Astrocyte (in vitro differentiated cells and primary cell): Measurements from ENCODE around the gene GBX1. TPM values are rescaled to one million over a fixed set of nuclear protein-coding genes. Genes with fewer than 3 reads are reported as not detected.
A peak's percentile ranks its signal among the peaks of the same experiment; 100 is the strongest.

Experiments
- DNase-seq: peaks from one replicate; pipeline ENCODE4 v3.0.0-alpha.2; 2010; ENCODE audit warnings: low read depth
- FAIRE-seq: peaks from 2 replicates; lab custom pipeline; 2011; peaks lifted over from hg19 to GRCh38; lab: Jason Lieb, UNC
- H2AFZ ChIP-seq: 2 replicates; pipeline ENCODE4 v1.6.0; 2012; ENCODE audit warnings: low read depth, low read length, inconsistent platforms
- H3K27ac ChIP-seq: 2 replicates; pipeline ENCODE4 v1.5.1; 2011; ENCODE audit warnings: low read depth, low read length, inconsistent platforms
- H3K27me3 ChIP-seq: 2 replicates; pipeline ENCODE4 v1.6.0; 2011; ENCODE audit warnings: low read length, inconsistent platforms; ENCODE audit not compliant: insufficient read depth
- H3K36me3 ChIP-seq: 2 replicates; pipeline ENCODE4 v1.5.1; 2011; ENCODE audit warnings: low read length, inconsistent platforms; ENCODE audit not compliant: insufficient read depth
- H3K4me1 ChIP-seq: 2 replicates; pipeline ENCODE4 v1.5.1; 2011; ENCODE audit warnings: low read length, inconsistent platforms; ENCODE audit not compliant: insufficient read depth
- H3K4me2 ChIP-seq: 2 replicates; pipeline ENCODE4 v1.6.0; 2012; ENCODE audit warnings: low read length, inconsistent platforms
- H3K4me3 ChIP-seq: 2 replicates; pipeline ENCODE4 v1.5.1; 2011; ENCODE audit warnings: low read depth, mild to moderate bottlenecking, low read length, inconsistent platforms; ENCODE audit not compliant: insufficient read depth
- H3K79me2 ChIP-seq: 2 replicates; pipeline ENCODE4 v1.6.0; 2012; ENCODE audit warnings: mild to moderate bottlenecking, low read length, inconsistent platforms; ENCODE audit not compliant: insufficient read depth
- H3K9ac ChIP-seq: 2 replicates; pipeline ENCODE4 v1.6.0; 2012; ENCODE audit warnings: mild to moderate bottlenecking, low read length, inconsistent platforms
- H3K9me3 ChIP-seq: 2 replicates; pipeline ENCODE4 v1.5.1; 2012; ENCODE audit warnings: low read depth, mild to moderate bottlenecking, low read length, inconsistent platforms; ENCODE audit not compliant: insufficient read depth
- H4K20me1 ChIP-seq: 2 replicates; pipeline ENCODE4 v1.6.0; 2012; ENCODE audit warnings: low read length, inconsistent platforms; ENCODE audit not compliant: insufficient read depth
- H3K27ac Mint-ChIP-seq: one replicate; pipeline ENCODE4 v1.8.0; 2021; ENCODE audit warnings: mild to moderate bottlenecking, mixed read lengths; ENCODE audit not compliant: unreplicated experiment
- H3K27me3 Mint-ChIP-seq: one replicate; pipeline ENCODE4 v1.8.0; 2021; ENCODE audit warnings: low read depth, mixed read lengths; ENCODE audit not compliant: unreplicated experiment
- H3K36me3 Mint-ChIP-seq: one replicate; pipeline ENCODE4 v1.8.0; 2021; ENCODE audit warnings: low read depth, mixed read lengths; ENCODE audit not compliant: unreplicated experiment
- H3K4me1 Mint-ChIP-seq: one replicate; pipeline ENCODE4 v1.8.0; 2021; ENCODE audit warnings: low read depth, mixed read lengths; ENCODE audit not compliant: unreplicated experiment
- H3K4me3 Mint-ChIP-seq: one replicate; pipeline ENCODE4 v1.8.0; 2021; ENCODE audit warnings: mild to moderate bottlenecking, moderate library complexity, mixed read lengths; ENCODE audit not compliant: unreplicated experiment
- H3K9me3 Mint-ChIP-seq: one replicate; pipeline ENCODE4 v1.8.0; 2021; ENCODE audit warnings: mild to moderate bottlenecking, mixed read lengths; ENCODE audit not compliant: unreplicated experiment
- EZH2 ChIP-seq: IDR thresholded peaks from 2 replicates; pipeline ENCODE4 v1.6.1; 2012; ENCODE audit warnings: mild to moderate bottlenecking, low read length, inconsistent platforms; ENCODE audit not compliant: insufficient read depth
- total RNA-seq: library from RNA; stranded (reverse); gene quantifications from 2 replicates; pipeline ENCODE4 v1.2.1, GENCODE V29; 2021
- TF ChIP-seq, protein P1 (sequence below): IDR thresholded peaks from 2 replicates; pipeline ENCODE4 v1.5.1; 2011; ENCODE audit warnings: low read depth, mild to moderate bottlenecking, inconsistent platforms, low read length, moderate library complexity; ENCODE audit not compliant: insufficient read depth

Gene GBX1
- total RNA-seq, 1 donor from 2014 or later, result not detected

DNA sequence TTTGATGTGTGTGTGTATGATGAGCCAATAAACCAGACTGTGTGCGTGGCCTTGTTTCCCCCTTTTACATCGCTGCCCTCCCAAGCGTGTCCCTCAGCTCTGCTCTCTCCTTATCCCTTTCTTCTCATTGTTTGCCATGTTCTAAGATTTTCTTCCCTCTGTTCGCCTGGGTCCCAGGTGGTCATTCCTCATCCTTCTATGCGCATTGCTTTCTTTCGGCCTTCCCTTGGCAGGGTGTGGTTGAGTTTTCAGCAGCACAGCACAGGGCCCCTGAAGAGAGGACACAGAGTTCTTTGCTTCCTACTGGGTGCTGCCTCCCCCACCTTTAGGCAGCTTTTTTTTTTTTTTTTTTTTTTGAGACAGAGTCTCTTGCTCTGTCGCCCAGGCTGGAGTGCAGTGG lies 23.1 kb downstream of the GBX1 start:
- Mint-ChIP-seq H3K4me3 (no peak overlapping the region), H3K9me3 (no peaks in the 10 kb centered on the region), H3K27ac (no peak overlapping the region), H3K36me3 (peaks cover 24% of the 10 kb centered on the region), H3K4me1 (no peaks in the 10 kb centered on the region), H3K27me3 (peaks cover 12% of the 10 kb centered on the region)
- DNase-seq (no peak), FAIRE-seq (no peak)
- H3K9ac ChIP-seq, result no peak overlapping the region
- no peaks in the 10 kb centered on the region for H3K4me1 ChIP-seq
- no peak overlapping the region for H2AFZ ChIP-seq
- no peak overlapping the region for H3K4me2 ChIP-seq
- H3K4me3 ChIP-seq, result no peak overlapping the region
- H3K27me3 ChIP-seq, result peaks cover 6% of the 10 kb centered on the region
- no peak for TF ChIP-seq EZH2
- TF ChIP-seq, protein P1, sequence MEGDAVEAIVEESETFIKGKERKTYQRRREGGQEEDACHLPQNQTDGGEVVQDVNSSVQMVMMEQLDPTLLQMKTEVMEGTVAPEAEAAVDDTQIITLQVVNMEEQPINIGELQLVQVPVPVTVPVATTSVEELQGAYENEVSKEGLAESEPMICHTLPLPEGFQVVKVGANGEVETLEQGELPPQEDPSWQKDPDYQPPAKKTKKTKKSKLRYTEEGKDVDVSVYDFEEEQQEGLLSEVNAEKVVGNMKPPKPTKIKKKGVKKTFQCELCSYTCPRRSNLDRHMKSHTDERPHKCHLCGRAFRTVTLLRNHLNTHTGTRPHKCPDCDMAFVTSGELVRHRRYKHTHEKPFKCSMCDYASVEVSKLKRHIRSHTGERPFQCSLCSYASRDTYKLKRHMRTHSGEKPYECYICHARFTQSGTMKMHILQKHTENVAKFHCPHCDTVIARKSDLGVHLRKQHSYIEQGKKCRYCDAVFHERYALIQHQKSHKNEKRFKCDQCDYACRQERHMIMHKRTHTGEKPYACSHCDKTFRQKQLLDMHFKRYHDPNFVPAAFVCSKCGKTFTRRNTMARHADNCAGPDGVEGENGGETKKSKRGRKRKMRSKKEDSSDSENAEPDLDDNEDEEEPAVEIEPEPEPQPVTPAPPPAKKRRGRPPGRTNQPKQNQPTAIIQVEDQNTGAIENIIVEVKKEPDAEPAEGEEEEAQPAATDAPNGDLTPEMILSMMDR, result no peak
- no peaks in the 10 kb centered on the region for H3K79me2 ChIP-seq
- peaks cover 35% of the 10 kb centered on the region for H4K20me1 ChIP-seq
- no peaks in the 10 kb centered on the region for H3K9me3 ChIP-seq
- H3K27ac ChIP-seq, result no peak overlapping the region
- no peaks in the 10 kb centered on the region for H3K36me3 ChIP-seq

DNA sequence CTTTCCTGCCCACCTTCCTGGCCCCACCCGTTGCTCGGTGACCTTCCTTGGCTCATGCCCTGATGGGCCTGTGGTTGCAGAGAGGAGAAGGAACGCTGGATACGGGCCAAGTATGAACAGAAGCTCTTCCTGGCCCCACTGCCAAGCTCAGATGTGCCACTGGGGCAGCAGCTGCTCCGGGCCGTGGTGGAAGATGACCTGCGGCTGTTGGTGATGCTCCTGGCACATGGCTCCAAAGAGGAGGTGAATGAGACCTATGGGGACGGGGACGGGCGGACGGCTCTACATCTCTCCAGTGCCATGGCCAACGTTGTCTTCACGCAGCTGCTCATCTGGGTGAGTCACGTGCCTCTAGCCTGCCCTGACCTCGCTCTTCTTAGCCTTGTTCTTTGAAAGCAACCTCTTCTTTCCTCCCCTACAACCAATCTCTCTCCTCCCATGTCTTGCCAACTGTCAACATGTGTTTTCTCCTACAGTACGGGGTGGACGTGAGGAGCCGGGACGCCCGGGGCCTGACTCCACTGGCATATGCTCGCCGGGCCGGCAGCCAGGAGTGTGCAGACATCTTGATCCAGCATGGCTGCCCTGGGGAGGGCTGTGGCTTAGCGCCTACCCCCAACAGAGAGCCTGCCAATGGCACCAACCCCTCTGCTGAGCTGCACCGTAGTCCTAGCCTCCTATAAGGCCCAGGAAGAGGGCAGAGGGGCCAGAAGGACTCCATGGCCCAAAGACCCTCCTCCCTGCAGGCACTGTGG lies 24.1 kb downstream of the GBX1 start:
- H3K9me3 ChIP-seq, result no peaks in the 10 kb centered on the region
- Mint-ChIP-seq H3K36me3 (peaks cover 24% of the 10 kb centered on the region), H3K27ac (peak overlapping the region; percentile 58), H3K4me1 (no peaks in the 10 kb centered on the region), H3K4me3 (no peak overlapping the region), H3K9me3 (no peaks in the 10 kb centered on the region), H3K27me3 (peaks cover 7% of the 10 kb centered on the region)
- no peak overlapping the region for H3K4me2 ChIP-seq
- H4K20me1 ChIP-seq, result peaks cover 40% of the 10 kb centered on the region
- H3K36me3 ChIP-seq, result no peaks in the 10 kb centered on the region
- no peak overlapping the region for H3K9ac ChIP-seq
- H3K79me2 ChIP-seq, result no peaks in the 10 kb centered on the region
- no peaks in the 10 kb centered on the region for H3K4me1 ChIP-seq
- no peak overlapping the region for H3K4me3 ChIP-seq
- FAIRE-seq, result no peak
- no peak for TF ChIP-seq EZH2
- TF ChIP-seq, protein P1, result no peak
- H3K27ac ChIP-seq, result no peak overlapping the region
- H3K27me3 ChIP-seq, result peaks cover 5% of the 10 kb centered on the region
- no peak overlapping the region for H2AFZ ChIP-seq
- DNase-seq, result no peak

DNA sequence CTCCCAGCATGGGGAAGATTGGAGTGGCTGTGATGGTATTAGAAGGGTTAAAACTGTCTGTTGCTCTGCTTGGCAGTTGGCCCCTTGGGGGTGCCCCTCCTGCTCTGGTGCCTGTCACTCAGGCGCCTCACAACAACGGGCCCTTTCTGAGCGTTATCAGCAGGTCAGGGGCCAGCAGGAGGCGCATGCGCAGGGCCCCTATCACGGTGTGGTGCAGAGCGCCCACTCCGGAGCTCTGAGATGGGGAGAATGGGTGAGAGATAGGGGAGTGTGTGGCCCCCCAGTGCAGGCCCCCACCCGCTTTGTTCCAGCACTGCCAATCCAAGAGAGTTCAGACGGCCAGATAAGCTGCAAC lies 24.8 kb downstream of the GBX1 start:
- Mint-ChIP-seq H3K4me3 (no peak overlapping the region), H3K9me3 (no peaks in the 10 kb centered on the region), H3K27ac (no peak overlapping the region), H3K27me3 (peaks cover under 1% of the 10 kb centered on the region), H3K4me1 (no peaks in the 10 kb centered on the region), H3K36me3 (peaks cover 24% of the 10 kb centered on the region)
- H4K20me1 ChIP-seq, result peaks cover 40% of the 10 kb centered on the region
- H3K27me3 ChIP-seq, result no peaks in the 10 kb centered on the region
- H3K9me3 ChIP-seq, result no peaks in the 10 kb centered on the region
- TF ChIP-seq, protein P1, result no peak
- no peak for TF ChIP-seq EZH2
- FAIRE-seq, result no peak
- H3K4me3 ChIP-seq, result no peak overlapping the region
- H3K4me1 ChIP-seq, result no peaks in the 10 kb centered on the region
- H3K27ac ChIP-seq, result no peak overlapping the region
- no peak overlapping the region for H3K9ac ChIP-seq
- H3K79me2 ChIP-seq, result no peaks in the 10 kb centered on the region
- H2AFZ ChIP-seq, result no peak overlapping the region
- DNase-seq, result no peak
- H3K36me3 ChIP-seq, result no peaks in the 10 kb centered on the region
- H3K4me2 ChIP-seq, result no peak overlapping the region
